HG03571 (cell line): ENCODE results near the gene DNTT.
A peak's percentile ranks its signal among the peaks of the same experiment; 100 is the strongest.

Experiments
- ATAC-seq: cut with Tn5 transposase; IDR thresholded peaks from one replicate; pipeline ENCODE4 v1.9.1; 2021; ENCODE audit not compliant: unreplicated experiment

Gene DNTT

GRCh38 chr10:96374004-96374403 lies 69.8 kb downstream of the DNTT start:
- no peak for ATAC-seq

GRCh38 chr10:96374639-96374984 lies 70.4 kb downstream of the DNTT start:
- no peak for ATAC-seq

- peak; percentile 76 for ATAC-seq
Measured at GRCh38 chr10:96374985-96375830, 71.0 kb downstream of the DNTT start.

GRCh38 chr10:96376483-96376882 lies 72.2 kb downstream of the DNTT start:
- no peak for ATAC-seq

GRCh38 chr10:96377816-96378294 lies 73.6 kb downstream of the DNTT start:
- ATAC-seq = no peak

- ATAC-seq = no peak
Measured at GRCh38 chr10:96378741-96379140, 74.5 kb downstream of the DNTT start.

GRCh38 chr10:96379758-96380157 lies 75.5 kb downstream of the DNTT start:
- no peak for ATAC-seq

- no peak for ATAC-seq
Measured at GRCh38 chr10:96380821-96381220, 76.6 kb downstream of the DNTT start.

- no peak for ATAC-seq
Measured at GRCh38 chr10:96384506-96384905, 80.3 kb downstream of the DNTT start.

GRCh38 chr10:96387161-96387560 lies 82.9 kb downstream of the DNTT start:
- no peak for ATAC-seq

- ATAC-seq = no peak
Measured at GRCh38 chr10:96387601-96388000, 83.4 kb downstream of the DNTT start.
